ENCODE results near the gene CEP68. TPM values are rescaled to one million over a fixed set of nuclear protein-coding genes. Genes with fewer than 3 reads are reported as not detected.
"Not testable (repeated sequence)": the region's sequence is repeated elsewhere in the genome, so short reads cannot be mapped to it uniquely, and the experiment has no call there.

The CEP68 gene, protein sequence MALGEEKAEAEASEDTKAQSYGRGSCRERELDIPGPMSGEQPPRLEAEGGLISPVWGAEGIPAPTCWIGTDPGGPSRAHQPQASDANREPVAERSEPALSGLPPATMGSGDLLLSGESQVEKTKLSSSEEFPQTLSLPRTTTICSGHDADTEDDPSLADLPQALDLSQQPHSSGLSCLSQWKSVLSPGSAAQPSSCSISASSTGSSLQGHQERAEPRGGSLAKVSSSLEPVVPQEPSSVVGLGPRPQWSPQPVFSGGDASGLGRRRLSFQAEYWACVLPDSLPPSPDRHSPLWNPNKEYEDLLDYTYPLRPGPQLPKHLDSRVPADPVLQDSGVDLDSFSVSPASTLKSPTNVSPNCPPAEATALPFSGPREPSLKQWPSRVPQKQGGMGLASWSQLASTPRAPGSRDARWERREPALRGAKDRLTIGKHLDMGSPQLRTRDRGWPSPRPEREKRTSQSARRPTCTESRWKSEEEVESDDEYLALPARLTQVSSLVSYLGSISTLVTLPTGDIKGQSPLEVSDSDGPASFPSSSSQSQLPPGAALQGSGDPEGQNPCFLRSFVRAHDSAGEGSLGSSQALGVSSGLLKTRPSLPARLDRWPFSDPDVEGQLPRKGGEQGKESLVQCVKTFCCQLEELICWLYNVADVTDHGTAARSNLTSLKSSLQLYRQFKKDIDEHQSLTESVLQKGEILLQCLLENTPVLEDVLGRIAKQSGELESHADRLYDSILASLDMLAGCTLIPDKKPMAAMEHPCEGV
- total RNA-seq, result 38.5 TPM

DNA sequence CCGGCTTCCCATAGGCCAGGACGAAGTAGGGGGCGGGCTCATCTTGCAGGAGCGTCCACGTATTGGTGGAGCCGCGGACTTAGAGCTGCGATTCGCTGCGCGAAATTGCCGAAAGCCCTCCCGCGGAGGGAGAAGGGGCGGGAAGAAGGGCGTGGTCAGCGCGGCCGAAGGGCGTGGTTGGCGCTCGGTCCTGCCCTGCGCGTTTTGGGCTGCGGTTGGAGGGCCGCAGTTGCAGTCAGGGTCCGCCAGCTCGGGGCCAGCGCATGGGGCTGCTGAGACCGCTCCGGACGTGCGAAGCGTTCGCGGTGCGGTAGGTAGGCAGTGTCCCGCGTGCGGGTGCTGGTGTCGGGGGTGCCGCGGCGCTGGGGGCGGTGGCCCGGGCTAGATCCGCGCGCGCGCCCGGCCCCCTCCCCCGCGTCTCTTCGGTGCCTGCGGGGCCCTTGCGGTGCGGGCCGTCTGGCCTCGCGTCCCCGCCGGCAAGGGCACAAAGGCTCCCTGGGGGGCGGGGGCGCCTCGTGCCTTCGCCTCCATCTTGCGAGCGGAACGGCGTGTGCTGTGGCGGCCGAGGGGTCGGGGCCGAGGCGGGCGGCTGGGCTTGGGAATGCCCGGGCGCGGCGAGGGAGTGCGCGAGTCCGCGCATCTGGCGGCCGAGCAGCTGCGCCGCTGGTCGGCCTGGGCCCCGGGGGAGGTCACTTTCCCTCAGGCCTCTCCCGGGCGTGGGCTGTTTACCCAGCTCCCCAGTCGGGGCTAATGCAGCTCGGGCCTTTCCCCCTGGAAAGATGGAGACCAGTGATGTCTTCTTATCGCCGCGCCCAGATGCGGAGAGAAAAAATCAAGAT lies at the start of gene CEP68:
TSS of gene CEP68 (plus strand) at position 202 of the 839 bp plus-strand sequence. CDS start 13,029 bp downstream, outside the sequence.
- DNase-seq (ENCODE audit: low read depth in 2 of 3, low spot score in 2 of 3), result peak; percentile 90 to 98 (median 97)

GRCh38 chr2:65013776-65014175 lies 42.4 kb upstream of the CEP68 start:
- DNase-seq (ENCODE audit: low read depth in 2 of 3, low spot score in 2 of 3), result no peak

- no peak for DNase-seq (ENCODE audit: low read depth in 2 of 3, low spot score in 2 of 3)
Measured at GRCh38 chr2:65015731-65016130, 40.5 kb upstream of the CEP68 start.

DNA sequence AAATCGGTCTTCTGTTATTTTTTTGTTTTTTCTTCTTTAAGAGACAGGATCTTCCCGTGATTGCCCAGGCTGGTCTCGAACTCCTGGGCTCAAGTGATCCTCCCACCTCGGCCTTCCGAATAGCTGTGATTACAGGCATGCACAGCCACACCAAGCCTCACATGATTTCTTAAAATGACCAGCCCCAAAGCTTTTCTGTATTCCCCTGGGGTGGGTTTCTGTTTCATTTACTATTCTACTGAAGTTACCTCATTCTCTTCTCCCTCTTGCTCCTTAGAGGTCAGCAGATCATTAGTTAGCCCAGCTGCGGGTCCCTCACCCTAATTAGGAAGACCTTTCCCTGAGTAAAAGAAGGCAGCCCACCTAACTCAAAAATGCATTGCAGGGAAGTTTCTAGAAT lies 39.4 kb upstream of the CEP68 start:
- DNase-seq (ENCODE audit: low read depth in 2 of 3, low spot score in 2 of 3), result no peak

DNA sequence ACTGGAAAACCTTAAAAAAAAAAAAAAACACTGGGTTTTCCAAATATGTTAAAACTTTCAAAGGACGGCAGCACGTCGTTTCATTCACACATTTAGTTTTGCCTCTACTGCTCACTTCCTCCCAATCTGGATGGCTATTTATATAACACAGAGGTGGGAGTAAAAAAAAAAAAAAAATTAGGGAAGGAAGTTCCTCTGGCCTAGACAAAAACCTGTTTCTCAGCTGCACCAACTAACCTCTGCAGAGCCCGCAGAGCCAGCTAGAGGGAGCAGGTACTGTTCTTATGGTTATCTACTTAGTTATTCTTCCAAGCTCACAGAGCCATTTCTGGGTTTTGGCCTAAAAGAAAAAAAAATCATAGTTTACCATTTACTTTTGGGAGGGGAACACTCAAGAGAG lies 38.9 kb upstream of the CEP68 start:
- DNase-seq (ENCODE audit: low read depth in 2 of 3, low spot score in 2 of 3), result peak in 2 of 3 donors; percentile 86 to 88

GRCh38 chr2:65018141-65018582 lies 38.1 kb upstream of the CEP68 start:
- DNase-seq (ENCODE audit: low read depth in 2 of 3, low spot score in 2 of 3), result peak in 2 of 3 donors; percentile 76 to 87

DNA sequence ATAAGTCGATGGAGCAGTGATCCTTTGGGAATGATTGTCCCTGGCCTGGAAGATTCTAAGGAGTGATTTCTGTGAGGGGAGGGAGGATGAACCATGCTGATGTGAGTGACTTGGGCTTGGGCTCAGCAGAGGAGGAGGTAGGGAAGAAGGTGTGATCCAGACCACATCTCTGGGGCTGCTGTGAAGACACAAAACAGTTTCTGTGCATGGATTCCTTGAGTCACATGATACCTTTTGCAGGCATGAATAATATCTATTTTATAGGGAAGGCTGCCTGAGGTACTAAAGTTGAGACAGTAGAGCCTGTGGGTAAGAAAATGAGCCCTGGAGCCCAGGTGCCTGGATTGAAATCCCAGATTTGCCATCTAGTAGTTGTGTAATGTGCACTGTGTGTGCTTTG lies 37.2 kb upstream of the CEP68 start:
- no peak for DNase-seq (ENCODE audit: low read depth in 2 of 3, low spot score in 2 of 3)

- DNase-seq (ENCODE audit: low read depth in 2 of 3, low spot score in 2 of 3), result no peak
Measured at GRCh38 chr2:65019675-65020195, 36.5 kb upstream of the CEP68 start.

- DNase-seq (ENCODE audit: low read depth in 2 of 3, low spot score in 2 of 3), result not testable (repeated sequence)
Measured at GRCh38 chr2:65020251-65020650, 36.0 kb upstream of the CEP68 start.

GRCh38 chr2:65020943-65021528 lies 35.2 kb upstream of the CEP68 start:
- no peak for DNase-seq (ENCODE audit: low read depth in 2 of 3, low spot score in 2 of 3)

DNA sequence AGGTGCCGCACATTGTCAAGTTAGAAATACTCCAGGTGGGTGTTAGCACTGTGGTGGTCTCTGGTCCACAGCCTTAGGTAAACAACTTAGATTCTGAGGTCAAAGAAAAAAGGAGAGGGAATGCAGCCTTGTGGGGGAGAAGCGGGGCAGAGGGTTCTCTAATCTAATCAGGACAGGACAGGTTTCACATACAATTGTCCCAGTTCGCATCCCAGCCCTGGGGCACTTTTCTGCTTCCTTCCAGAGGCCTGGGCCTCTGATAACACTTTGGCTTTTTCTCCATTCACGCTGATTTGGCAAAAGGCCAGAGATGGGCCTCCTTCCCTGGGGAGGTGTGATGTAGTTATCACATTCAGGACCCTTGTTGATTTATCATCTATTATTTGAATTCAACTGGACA lies 34.5 kb upstream of the CEP68 start:
- no peak for DNase-seq (ENCODE audit: low read depth in 2 of 3, low spot score in 2 of 3)

DNA sequence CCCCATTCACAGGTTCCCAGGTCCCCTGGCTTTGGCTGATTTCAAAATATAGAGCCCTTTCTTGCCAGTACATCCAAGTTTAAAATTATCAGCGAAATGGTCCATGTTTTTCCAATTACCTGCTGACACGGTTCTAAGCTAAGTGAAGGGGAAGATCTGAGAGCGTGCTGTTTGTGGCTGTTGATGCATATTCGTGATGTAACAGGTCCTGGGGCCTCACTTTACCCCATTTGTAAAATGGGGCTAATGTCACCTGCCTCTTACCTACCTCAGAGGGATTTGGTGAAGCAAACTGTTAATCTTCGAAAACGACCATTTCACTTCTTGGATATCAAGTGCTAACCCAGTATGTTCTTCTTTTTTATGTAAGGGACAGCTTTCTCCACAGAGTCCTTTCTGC lies 34.0 kb upstream of the CEP68 start:
- no peak for DNase-seq (ENCODE audit: low read depth in 2 of 3, low spot score in 2 of 3)

GRCh38 chr2:65023742-65024141 lies 32.5 kb upstream of the CEP68 start:
- DNase-seq (ENCODE audit: low read depth in 2 of 3, low spot score in 2 of 3), result no peak

DNA sequence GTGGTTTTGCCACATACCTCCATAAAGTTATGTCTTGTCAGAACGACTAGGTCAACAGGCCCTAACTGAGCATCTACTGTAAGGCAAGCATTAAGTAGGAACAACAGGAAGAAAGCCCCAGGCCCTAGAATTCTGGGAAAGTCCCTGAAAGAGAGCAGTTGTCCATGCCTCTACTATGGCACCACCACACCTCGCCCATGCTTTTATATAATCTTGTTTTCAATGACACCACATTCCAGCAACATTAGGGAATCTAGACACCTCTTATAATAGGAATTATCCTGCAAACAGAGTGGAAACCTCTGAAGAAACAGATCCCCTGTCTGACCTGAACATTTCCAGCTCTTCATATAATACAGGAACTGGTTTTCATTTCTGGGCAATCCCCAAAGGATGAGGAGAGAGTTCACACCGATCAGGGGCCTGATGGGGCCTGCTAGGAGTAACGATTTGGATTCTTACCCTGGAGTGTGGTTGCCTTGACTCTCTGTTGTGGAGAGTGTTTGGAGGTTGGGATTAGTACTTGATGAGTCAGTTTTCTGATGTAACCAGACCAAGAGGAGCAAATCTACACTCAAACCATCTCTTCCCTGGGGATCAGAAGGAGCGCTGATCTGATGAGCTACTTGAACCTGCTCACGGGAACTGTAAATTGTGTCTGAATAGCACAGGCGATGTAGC lies 31.9 kb upstream of the CEP68 start:
- DNase-seq (ENCODE audit: low read depth in 2 of 3, low spot score in 2 of 3), result no peak

GRCh38 chr2:65025453-65026123 lies 30.6 kb upstream of the CEP68 start:
- peak in 1 of 3 donors; percentile 78 for DNase-seq (ENCODE audit: low read depth in 2 of 3, low spot score in 2 of 3)

DNA sequence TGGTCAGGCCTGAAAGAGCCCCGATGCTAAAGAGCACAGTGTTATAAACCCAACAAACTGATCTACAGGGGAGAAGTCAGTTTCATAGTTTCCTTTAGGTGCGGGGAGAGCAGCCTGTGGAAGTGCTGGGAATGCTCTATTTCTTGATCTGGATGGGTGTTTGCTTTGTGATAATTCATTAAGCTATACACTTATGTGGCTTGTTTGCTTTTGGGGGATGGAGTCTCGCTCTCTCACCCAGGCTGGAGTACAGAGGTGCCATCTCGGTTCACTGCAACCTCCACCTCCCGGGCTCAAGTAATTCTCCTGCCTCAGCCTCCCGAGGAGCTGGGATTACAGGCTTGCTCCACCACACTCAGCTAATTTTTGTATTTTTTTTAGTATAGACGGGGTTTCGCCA lies 30.1 kb upstream of the CEP68 start:
- DNase-seq (ENCODE audit: low read depth in 2 of 3, low spot score in 2 of 3), result no peak

DNA sequence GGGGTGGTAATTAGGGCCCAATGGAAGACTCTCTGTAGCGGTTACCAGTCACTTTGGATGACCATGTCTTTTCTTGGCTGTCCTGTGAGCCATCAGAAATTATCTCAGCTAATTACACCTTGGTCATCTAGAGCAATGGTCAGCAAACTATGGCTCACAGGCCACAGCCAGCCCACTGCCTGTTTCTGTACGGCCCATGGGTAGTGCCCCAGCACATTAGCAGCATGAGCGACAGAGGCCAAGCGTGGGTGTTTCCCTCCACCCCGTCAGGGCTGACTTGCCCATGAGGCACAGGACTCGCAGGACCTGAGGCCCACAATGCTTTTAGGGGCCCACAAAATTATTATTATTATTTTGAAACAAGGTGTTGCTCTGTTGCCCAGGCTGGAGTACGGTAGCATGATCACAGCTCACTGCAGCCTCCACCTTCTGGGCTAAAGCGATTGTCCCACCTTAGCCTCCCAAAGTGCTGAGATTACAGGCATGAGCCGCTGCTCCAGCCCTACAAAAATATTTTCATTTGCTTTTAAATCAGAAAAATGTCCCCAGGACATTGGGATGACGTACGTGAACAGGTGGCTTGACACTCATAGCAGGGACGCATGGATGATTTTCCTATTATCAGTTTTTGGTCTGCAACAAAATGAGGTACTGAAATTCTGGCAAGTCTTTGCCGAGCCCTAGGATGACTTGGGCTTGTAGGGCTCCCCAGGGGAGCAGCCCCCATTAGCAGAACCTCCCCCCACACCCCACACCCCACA lies 29.3 kb upstream of the CEP68 start:
- no peak for DNase-seq (ENCODE audit: low read depth in 2 of 3, low spot score in 2 of 3)

- no peak for DNase-seq (ENCODE audit: low read depth in 2 of 3, low spot score in 2 of 3)
Measured at GRCh38 chr2:65027616-65028244, 28.5 kb upstream of the CEP68 start.

Data from hematopoietic multipotent progenitor cell (in vitro differentiated cells).